ENCODE results near the gene ATP13A5. TPM values are rescaled to one million over a fixed set of nuclear protein-coding genes. Genes with fewer than 3 reads are reported as not detected.

ATP13A5 gene
- total and polyA plus RNA-seq, 2 of the 8 experiments (the other 6 are each of a cell fraction or from before 2014, with no cell fraction given) = not detected

DNA sequence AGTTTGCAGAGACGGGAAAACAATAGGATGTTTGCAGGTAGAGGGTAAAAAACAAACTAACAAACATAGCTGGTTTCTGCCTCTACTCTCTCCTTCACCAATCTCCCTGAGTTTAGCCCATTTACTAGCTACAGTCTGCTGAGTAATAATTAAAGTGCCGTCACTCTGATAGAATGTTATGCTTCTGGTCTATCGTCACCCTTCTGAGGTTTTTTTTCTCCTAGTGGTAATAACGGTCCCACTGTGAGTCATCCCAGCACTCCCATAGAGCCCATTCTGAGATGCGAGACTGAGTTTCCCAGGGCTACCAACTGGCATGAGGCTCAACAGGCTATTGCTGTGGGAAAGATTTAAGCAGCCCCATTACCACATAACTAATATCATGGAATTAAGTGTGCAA, 81.1 kb downstream of the ATP13A5 start (continued):
- TF ChIP-seq CHD7 (IDR thresholded peaks at IDR 0.05; ENCODE audit: insufficient replicate concordance, low read length) (no peak), PHF8 (conservative IDR thresholded peaks at IDR 0.05; ENCODE audit: low read depth, low read length) (no peak), CBX8 (IDR thresholded peaks at IDR 0.05; ENCODE audit: borderline replicate concordance, low read depth, low read length) (no peak), ASH2L (IDR thresholded peaks at IDR 0.05; ENCODE audit: low read length) (no peak), POLR2AphosphoS5 (IDR thresholded peaks at IDR 0.05; ENCODE audit: low read depth, low read length) (no peak), EZH2 (IDR thresholded peaks at IDR 0.05; ENCODE audit: low read depth, low read length, severe bottlenecking) (no peak), TAF7 (optimal IDR thresholded peaks at IDR 0.05; ENCODE audit: borderline replicate concordance, low read depth, low read length) (no peak), POLR2A (IDR thresholded peaks at IDR 0.05; ENCODE audit: control extremely low read depth in 1 of 2, low read depth in 2 of 2, low read length in 2 of 2) (no peak), TAF1 (IDR thresholded peaks at IDR 0.05; ENCODE audit: low read depth, low read length) (no peak), BRCA1 (IDR thresholded peaks at IDR 0.05; ENCODE audit: low read depth, low read length) (no peak)
- TF ChIP-seq, protein P1, sequence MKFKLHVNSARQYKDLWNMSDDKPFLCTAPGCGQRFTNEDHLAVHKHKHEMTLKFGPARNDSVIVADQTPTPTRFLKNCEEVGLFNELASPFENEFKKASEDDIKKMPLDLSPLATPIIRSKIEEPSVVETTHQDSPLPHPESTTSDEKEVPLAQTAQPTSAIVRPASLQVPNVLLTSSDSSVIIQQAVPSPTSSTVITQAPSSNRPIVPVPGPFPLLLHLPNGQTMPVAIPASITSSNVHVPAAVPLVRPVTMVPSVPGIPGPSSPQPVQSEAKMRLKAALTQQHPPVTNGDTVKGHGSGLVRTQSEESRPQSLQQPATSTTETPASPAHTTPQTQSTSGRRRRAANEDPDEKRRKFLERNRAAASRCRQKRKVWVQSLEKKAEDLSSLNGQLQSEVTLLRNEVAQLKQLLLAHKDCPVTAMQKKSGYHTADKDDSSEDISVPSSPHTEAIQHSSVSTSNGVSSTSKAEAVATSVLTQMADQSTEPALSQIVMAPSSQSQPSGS (IDR thresholded peaks at IDR 0.05; ENCODE audit: low read length) = no peak
